ENCODE data around the gene CUL9. TPM values are rescaled to one million over a fixed set of nuclear protein-coding genes. Genes with fewer than 3 reads are reported as not detected.

CUL9 gene
- total RNA-seq, 1 donor from 2014 or later = 49.5 TPM

GRCh38 chr6:43231735-43232450 is 49.9 kb downstream of the CUL9 start:
- H3K4me1 Mint-ChIP-seq (ENCODE audit: unreplicated experiment) = no peaks in the 10 kb centered on the region
- no peak overlapping the region for H3K27ac Mint-ChIP-seq
- peak overlapping the region; percentile 33 for H3K4me3 Mint-ChIP-seq
- no peaks in the 10 kb centered on the region for H3K36me3 Mint-ChIP-seq
- H3K27me3 Mint-ChIP-seq = peaks cover 31% of the 10 kb centered on the region
- DNase-seq (ENCODE audit: extremely low spot score, unreplicated experiment) = no peak
- TF ChIP-seq, protein P1, sequence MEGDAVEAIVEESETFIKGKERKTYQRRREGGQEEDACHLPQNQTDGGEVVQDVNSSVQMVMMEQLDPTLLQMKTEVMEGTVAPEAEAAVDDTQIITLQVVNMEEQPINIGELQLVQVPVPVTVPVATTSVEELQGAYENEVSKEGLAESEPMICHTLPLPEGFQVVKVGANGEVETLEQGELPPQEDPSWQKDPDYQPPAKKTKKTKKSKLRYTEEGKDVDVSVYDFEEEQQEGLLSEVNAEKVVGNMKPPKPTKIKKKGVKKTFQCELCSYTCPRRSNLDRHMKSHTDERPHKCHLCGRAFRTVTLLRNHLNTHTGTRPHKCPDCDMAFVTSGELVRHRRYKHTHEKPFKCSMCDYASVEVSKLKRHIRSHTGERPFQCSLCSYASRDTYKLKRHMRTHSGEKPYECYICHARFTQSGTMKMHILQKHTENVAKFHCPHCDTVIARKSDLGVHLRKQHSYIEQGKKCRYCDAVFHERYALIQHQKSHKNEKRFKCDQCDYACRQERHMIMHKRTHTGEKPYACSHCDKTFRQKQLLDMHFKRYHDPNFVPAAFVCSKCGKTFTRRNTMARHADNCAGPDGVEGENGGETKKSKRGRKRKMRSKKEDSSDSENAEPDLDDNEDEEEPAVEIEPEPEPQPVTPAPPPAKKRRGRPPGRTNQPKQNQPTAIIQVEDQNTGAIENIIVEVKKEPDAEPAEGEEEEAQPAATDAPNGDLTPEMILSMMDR (conservative IDR thresholded peaks at IDR 0.05) = no peak
- no peaks in the 10 kb centered on the region for H3K9me3 Mint-ChIP-seq

GRCh38 chr6:43235841-43236240 is 53.8 kb downstream of the CUL9 start:
- peaks cover 50% of the 10 kb centered on the region for H3K27me3 Mint-ChIP-seq
- H3K4me3 Mint-ChIP-seq = no peak overlapping the region
- no peaks in the 10 kb centered on the region for H3K4me1 Mint-ChIP-seq (ENCODE audit: unreplicated experiment)
- no peak for DNase-seq (ENCODE audit: extremely low spot score, unreplicated experiment)
- H3K27ac Mint-ChIP-seq = no peak overlapping the region
- no peaks in the 10 kb centered on the region for H3K36me3 Mint-ChIP-seq
- no peaks in the 10 kb centered on the region for H3K9me3 Mint-ChIP-seq
- TF ChIP-seq, protein P1 (conservative IDR thresholded peaks at IDR 0.05) = no peak

GRCh38 chr6:43239054-43239453 is 57.1 kb downstream of the CUL9 start:
- Mint-ChIP-seq H3K27ac (no peak overlapping the region), H3K36me3 (no peaks in the 10 kb centered on the region), H3K9me3 (no peaks in the 10 kb centered on the region), H3K4me3 (no peak overlapping the region), H3K4me1 (ENCODE audit: unreplicated experiment) (no peaks in the 10 kb centered on the region), H3K27me3 (peaks cover 28% of the 10 kb centered on the region)
- TF ChIP-seq, protein P1 (conservative IDR thresholded peaks at IDR 0.05) = no peak
- DNase-seq (ENCODE audit: extremely low spot score, unreplicated experiment) = no peak

GRCh38 chr6:43240950-43241349 is 59.0 kb downstream of the CUL9 start:
- Mint-ChIP-seq H3K36me3 (no peaks in the 10 kb centered on the region), H3K4me3 (no peak overlapping the region), H3K9me3 (no peaks in the 10 kb centered on the region), H3K27ac (no peak overlapping the region), H3K27me3 (peaks cover 25% of the 10 kb centered on the region), H3K4me1 (ENCODE audit: unreplicated experiment) (no peaks in the 10 kb centered on the region)
- DNase-seq (ENCODE audit: extremely low spot score, unreplicated experiment) = no peak
- TF ChIP-seq, protein P1 (conservative IDR thresholded peaks at IDR 0.05) = no peak

GRCh38 chr6:43241446-43241845 is 59.5 kb downstream of the CUL9 start:
- Mint-ChIP-seq H3K9me3 (no peaks in the 10 kb centered on the region), H3K4me1 (ENCODE audit: unreplicated experiment) (no peaks in the 10 kb centered on the region), H3K36me3 (no peaks in the 10 kb centered on the region), H3K27me3 (peaks cover 22% of the 10 kb centered on the region), H3K4me3 (no peak overlapping the region), H3K27ac (no peak overlapping the region)
- DNase-seq (ENCODE audit: extremely low spot score, unreplicated experiment) = no peak
- TF ChIP-seq, protein P1 (conservative IDR thresholded peaks at IDR 0.05) = no peak
